ENCODE results near the gene ITGA1.

DNA sequence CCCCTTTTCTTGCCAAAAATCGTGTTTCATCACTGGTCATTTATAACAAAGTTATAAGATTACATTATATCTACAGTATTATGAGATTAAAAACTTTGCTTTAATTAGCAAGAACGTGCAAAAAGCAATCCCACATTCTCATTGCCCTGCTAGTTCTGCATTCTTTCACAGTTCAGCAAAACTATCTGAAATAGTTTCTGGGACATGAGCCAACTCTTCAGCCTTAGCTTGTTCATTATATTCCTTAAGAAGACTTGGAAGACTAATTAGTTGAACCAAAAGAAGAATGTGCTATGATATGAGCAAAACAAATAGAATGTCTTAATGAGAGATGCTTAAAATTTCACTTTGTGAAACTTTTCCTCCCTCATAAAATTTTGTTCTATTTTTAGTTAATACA, 76.7 kb downstream of the ITGA1 start:
- TF ChIP-seq, protein P1, sequence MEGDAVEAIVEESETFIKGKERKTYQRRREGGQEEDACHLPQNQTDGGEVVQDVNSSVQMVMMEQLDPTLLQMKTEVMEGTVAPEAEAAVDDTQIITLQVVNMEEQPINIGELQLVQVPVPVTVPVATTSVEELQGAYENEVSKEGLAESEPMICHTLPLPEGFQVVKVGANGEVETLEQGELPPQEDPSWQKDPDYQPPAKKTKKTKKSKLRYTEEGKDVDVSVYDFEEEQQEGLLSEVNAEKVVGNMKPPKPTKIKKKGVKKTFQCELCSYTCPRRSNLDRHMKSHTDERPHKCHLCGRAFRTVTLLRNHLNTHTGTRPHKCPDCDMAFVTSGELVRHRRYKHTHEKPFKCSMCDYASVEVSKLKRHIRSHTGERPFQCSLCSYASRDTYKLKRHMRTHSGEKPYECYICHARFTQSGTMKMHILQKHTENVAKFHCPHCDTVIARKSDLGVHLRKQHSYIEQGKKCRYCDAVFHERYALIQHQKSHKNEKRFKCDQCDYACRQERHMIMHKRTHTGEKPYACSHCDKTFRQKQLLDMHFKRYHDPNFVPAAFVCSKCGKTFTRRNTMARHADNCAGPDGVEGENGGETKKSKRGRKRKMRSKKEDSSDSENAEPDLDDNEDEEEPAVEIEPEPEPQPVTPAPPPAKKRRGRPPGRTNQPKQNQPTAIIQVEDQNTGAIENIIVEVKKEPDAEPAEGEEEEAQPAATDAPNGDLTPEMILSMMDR (conservative IDR thresholded peaks at IDR 0.05), result no peak
- no peak for TF ChIP-seq EZH2 (IDR thresholded peaks at IDR 0.05; ENCODE audit: low read depth)
